NCI-H748 (cell line): ENCODE measurements around the gene CARS1.
"Not testable (repeated sequence)": the region's sequence is repeated elsewhere in the genome, so short reads cannot be mapped to it uniquely, and the experiment has no call there.

ENCODE experiments used
- DNase-seq: peaks from one replicate; lab custom pipeline; 2025; ENCODE audit not compliant: unreplicated experiment; lab: John Stamatoyannopoulos, UW

Gene CARS1

GRCh38 chr11:3063876-3064275 lies 6.7 kb upstream of the CARS1 start:
- not testable (repeated sequence) for DNase-seq

- not testable (repeated sequence) for DNase-seq
Measured at GRCh38 chr11:3063432-3063831, 6.2 kb upstream of the CARS1 start.

- DNase-seq, result no peak
Measured at GRCh38 chr11:3060436-3061025, 3.3 kb upstream of the CARS1 start.

GRCh38 chr11:3058753-3059664 lies 1.8 kb upstream of the CARS1 start:
- no peak for DNase-seq

- DNase-seq, result peak; percentile 11
Measured at GRCh38 chr11:3056296-3057068, 741 bp downstream of the CARS1 start.

- no peak for DNase-seq
Measured at GRCh38 chr11:3055891-3056290, 1.3 kb downstream of the CARS1 start.

- peak; percentile 65 for DNase-seq
Measured at GRCh38 chr11:3052567-3052966, 4.7 kb downstream of the CARS1 start.

GRCh38 chr11:3052109-3052479 lies 5.1 kb downstream of the CARS1 start:
- DNase-seq, result peak; percentile 93

GRCh38 chr11:3051196-3052108 lies 5.8 kb downstream of the CARS1 start:
- no peak for DNase-seq

- DNase-seq, result no peak
Measured at GRCh38 chr11:3050386-3051195, 6.6 kb downstream of the CARS1 start.

GRCh38 chr11:3049430-3050243 lies 7.6 kb downstream of the CARS1 start:
- DNase-seq, result no peak

- no peak for DNase-seq
Measured at GRCh38 chr11:3047637-3048036, 9.6 kb downstream of the CARS1 start.

GRCh38 chr11:3046641-3047040 lies 10.6 kb downstream of the CARS1 start:
- DNase-seq, result no peak

GRCh38 chr11:3046190-3046589 lies 11.0 kb downstream of the CARS1 start:
- no peak for DNase-seq

- DNase-seq, result no peak
Measured at GRCh38 chr11:3044915-3045314, 12.3 kb downstream of the CARS1 start.

GRCh38 chr11:3044004-3044403 lies 13.2 kb downstream of the CARS1 start:
- DNase-seq, result no peak

- no peak for DNase-seq
Measured at GRCh38 chr11:3043315-3043871, 13.8 kb downstream of the CARS1 start.

- no peak for DNase-seq
Measured at GRCh38 chr11:3042496-3043314, 14.5 kb downstream of the CARS1 start.
